HCT116 (cell line): ENCODE measurements around the gene C10orf88. TPM values are rescaled to one million over a fixed set of nuclear protein-coding genes. Genes with fewer than 3 reads are reported as not detected.

Experiments used
- ATAC-seq: fragments of 200-7000 bp; cut with Tn5 transposase; 2 replicates; pipeline ENCODE4 v1.9.1; 2020; ENCODE audit warnings: mild to moderate bottlenecking, moderate library complexity
- BruUV-seq: library from RNA; stranded (reverse); fragments of 400-500 nt; replicated peaks from 2 replicates; lab custom pipeline; 2021; lab: Mats Ljungman, UMichigan
- CTCF ChIA-PET: fragments of 300-600 bp; sonication (Branson Sonifier 250); formaldehyde crosslinking; loops from one replicate; lab custom pipeline; 2021; ENCODE audit warnings: antibody characterized with exemption; lab: Charles Lee
- POLR2A ChIA-PET: fragments of 300-600, 350-600 bp; sonication (Branson Sonifier 250); formaldehyde crosslinking; loops from one replicate; lab custom pipeline; 2021; ENCODE audit warnings: antibody characterized with exemption; lab: Charles Lee
- RAD21 ChIA-PET, 2 experiments: fragments of 300-600 bp; sonication (Branson Sonifier 250); formaldehyde crosslinking; loops; one replicate each; lab custom pipeline; 2023; ENCODE audit warnings: low total read pairs in 2 of 2; ENCODE audit not compliant: uncharacterized antibody in 2 of 2, unreplicated experiment in 2 of 2, low non-redundant PET in 1 of 2; lab: Charles Lee
- DNase-seq: peaks from one replicate; pipeline ENCODE4 v3.0.0-alpha.2; 2010; ENCODE audit warnings: low read depth, low spot score
- H2AFZ ChIP-seq: fragments of 200-600 bp; shearing (Covaris generic), sonication (generic); 2 replicates; pipeline ENCODE4 v1.6.1; 2017; ENCODE audit warnings: low read depth, mixed run types, mixed read lengths, antibody characterized with exemption, low read length; ENCODE audit not compliant: poor library complexity, severe bottlenecking
- H3K27ac ChIP-seq: 2 replicates; pipeline ENCODE4 v1.5.1; 2012; ENCODE audit warnings: low read depth, low read length
- H3K27me3 ChIP-seq: fragments of 200-600 bp; sonication (generic); 2 replicates; pipeline ENCODE4 v1.6.1; 2016; ENCODE audit warnings: mixed run types, low read length, mixed read lengths; ENCODE audit not compliant: insufficient read depth
- H3K36me3 ChIP-seq, 2 experiments: fragments of 200-500 bp in 1 of 2; fragments of 200-600 bp in 1 of 2; sonication (Bioruptor generic) in 1 of 2; sonication (generic) in 1 of 2; 2 replicates each; pipeline versions ENCODE4 v1.5.1 to v1.6.1; 2014 to 2016; ENCODE audit warnings: low read length in 2 of 2, inconsistent platforms in 1 of 2, mixed read lengths in 1 of 2, mixed run types in 1 of 2; ENCODE audit not compliant: insufficient read depth in 2 of 2, control insufficient read depth in 1 of 2
- H3K4me1 ChIP-seq, 2 experiments: fragments of 200-600 bp in 1 of 2; sonication (generic) in 1 of 2; 2 replicates each; pipeline versions ENCODE4 v1.5.1 to v1.6.1; 2012 to 2017; ENCODE audit warnings: low read length in 2 of 2, inconsistent platforms in 1 of 2, mild to moderate bottlenecking in 1 of 2, mixed read lengths in 1 of 2, mixed run types in 1 of 2, moderate library complexity in 1 of 2; ENCODE audit not compliant: insufficient read depth in 2 of 2, control insufficient read depth in 1 of 2
- H3K4me2 ChIP-seq: fragments of 200-600 bp; sonication (generic); 2 replicates; pipeline ENCODE4 v1.6.1; 2017; ENCODE audit warnings: mixed run types, low read length, mixed read lengths
- H3K4me3 ChIP-seq, 2 experiments: fragments of 200-600 bp in 1 of 2; sonication (generic) in 1 of 2; replicated peaks in 1 of 2; 2 replicates each; pipeline ENCODE4 v1.5.1; 2011 to 2016; ENCODE audit warnings: low read length in 2 of 2, control low read depth in 1 of 2, low read depth in 1 of 2, mild to moderate bottlenecking in 1 of 2, mixed read lengths in 1 of 2, mixed run types in 1 of 2
- H3K79me2 ChIP-seq: fragments of 200-600 bp; sonication (generic); 2 replicates; pipeline ENCODE4 v1.6.1; 2017; ENCODE audit warnings: mild to moderate bottlenecking, mixed run types, low read length, moderate library complexity, mixed read lengths; ENCODE audit not compliant: insufficient read depth
- H3K9ac ChIP-seq: fragments of 200-600 bp; sonication (generic); 2 replicates; pipeline ENCODE4 v1.6.1; 2016; ENCODE audit warnings: low read length, mixed read lengths
- H3K9me2 ChIP-seq: fragments of 200-600 bp; sonication (generic), shearing (Covaris generic); 2 replicates; pipeline ENCODE4 v1.6.1; 2017; ENCODE audit warnings: mixed run types, mild to moderate bottlenecking, moderate library complexity; ENCODE audit not compliant: insufficient read depth
- H3K9me3 ChIP-seq, 2 experiments: fragments of 200-500 bp in 1 of 2; fragments of 200-600 bp in 1 of 2; sonication (Bioruptor generic) in 1 of 2; sonication (generic) in 1 of 2; 2 replicates each; pipeline ENCODE4 v1.6.1; 2014 to 2017; ENCODE audit warnings: low read length in 2 of 2, mixed read lengths in 2 of 2, inconsistent platforms in 1 of 2, low read depth in 1 of 2, mild to moderate bottlenecking in 1 of 2, mixed run types in 1 of 2, moderate library complexity in 1 of 2; ENCODE audit not compliant: control insufficient read depth in 1 of 2, insufficient read depth in 1 of 2
- H4K20me1 ChIP-seq: fragments of 200-600 bp; sonication (generic), shearing (Covaris generic); 2 replicates; pipeline ENCODE4 v1.6.1; 2017; ENCODE audit warnings: mixed run types, mild to moderate bottlenecking, moderate library complexity; ENCODE audit not compliant: insufficient read depth
- EZH2phosphoT487 ChIP-seq: fragments of 200-600 bp; IDR thresholded peaks from 2 replicates; pipeline ENCODE4 v1.6.1; 2018; ENCODE audit warnings: antibody characterized with exemption, borderline replicate concordance
- SP1 ChIP-seq: IDR thresholded peaks from 2 replicates; pipeline ENCODE4 v1.6.1; 2012; ENCODE audit warnings: low read depth
- TCF7L2 ChIP-seq: IDR thresholded peaks from 2 replicates; pipeline ENCODE4 v1.7.0; 2011; ENCODE audit warnings: borderline replicate concordance, inconsistent platforms; ENCODE audit not compliant: insufficient read depth, insufficient read length; ENCODE audit errors: extremely low read depth
- intact Hi-C: fragments of 100-400 bp; cut with micrococcal nuclease; formaldehyde crosslinking; loops from 2 replicates; pipeline ENCODE4 v1.10.0; 2022
- total RNA-seq: library from RNA; stranded (reverse); gene quantifications from one replicate; pipeline ENCODE4 v1.2.1, GENCODE V29; 2021; ENCODE audit not compliant: unreplicated experiment
- TF ChIP-seq, protein P1 (sequence below): IDR thresholded peaks from 2 replicates; pipeline ENCODE4 v1.6.1; 2012; ENCODE audit warnings: low read depth
- TF ChIP-seq, protein P2 (sequence below): IDR thresholded peaks from 2 replicates; pipeline ENCODE4 v1.6.1; 2011; ENCODE audit warnings: mild to moderate bottlenecking, low read length, moderate library complexity; ENCODE audit not compliant: insufficient replicate concordance; ENCODE audit errors: extremely low read depth

Gene C10orf88
- total RNA-seq, 1 experiment from 2014 or later, result 16.2 TPM

DNA sequence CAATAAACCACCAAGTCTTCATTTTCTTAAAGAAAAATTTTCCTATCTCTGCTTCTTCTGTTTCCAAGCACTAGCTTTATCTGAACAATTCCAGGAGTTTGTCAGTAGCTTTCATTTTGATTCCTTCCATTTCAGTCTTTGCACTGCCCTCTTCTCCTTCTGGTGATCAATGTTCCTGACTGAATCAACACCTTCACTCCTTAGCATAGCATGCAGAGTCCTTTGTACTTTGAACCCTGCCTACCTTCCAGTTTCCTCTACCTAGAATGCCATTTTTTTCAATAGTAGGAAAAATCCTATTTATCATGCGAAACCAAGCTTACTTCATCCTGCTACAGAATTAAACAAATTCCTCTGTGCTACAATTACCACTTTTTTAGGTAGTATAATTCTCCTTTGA, 1.9 kb upstream of the C10orf88 start:
- peaks cover 0 to 7% of the 10 kb centered on the region in 2 experiments; a peak in 1 of 4 replicates for H3K9me3 ChIP-seq
- no peaks in the 10 kb centered on the region for H3K9me2 ChIP-seq
- ChIA-PET CTCF (no interaction called here), RAD21 (no interaction called here), POLR2A (no interaction called here)
- H3K4me1 ChIP-seq, result peaks cover 0 to 16% of the 10 kb centered on the region in 2 experiments; a peak in 2 of 4 replicates
- H4K20me1 ChIP-seq, result no peaks in the 10 kb centered on the region
- no peak overlapping the region for H3K4me2 ChIP-seq
- no peak overlapping the region for H3K9ac ChIP-seq
- ATAC-seq (no peak), DNase-seq (no peak)
- H3K4me3 ChIP-seq, result no peak overlapping the region
- H3K36me3 ChIP-seq, result 0 out of 4 replicates have a peak, but pooled peaks cover 0 to 2% of the 10 kb centered on the region in 2 experiments
- BruUV-seq, result no TSS peak
- no peak overlapping the region for H2AFZ ChIP-seq
- H3K27me3 ChIP-seq, result no peaks in the 10 kb centered on the region
- no peak overlapping the region for H3K27ac ChIP-seq
- 0 out of 2 replicates have a peak, but pooled peaks cover 4% of the 10 kb centered on the region for H3K79me2 ChIP-seq
- intact Hi-C loops, result no loop called here
- no peak for TF ChIP-seq SP1
- TF ChIP-seq, protein P1, sequence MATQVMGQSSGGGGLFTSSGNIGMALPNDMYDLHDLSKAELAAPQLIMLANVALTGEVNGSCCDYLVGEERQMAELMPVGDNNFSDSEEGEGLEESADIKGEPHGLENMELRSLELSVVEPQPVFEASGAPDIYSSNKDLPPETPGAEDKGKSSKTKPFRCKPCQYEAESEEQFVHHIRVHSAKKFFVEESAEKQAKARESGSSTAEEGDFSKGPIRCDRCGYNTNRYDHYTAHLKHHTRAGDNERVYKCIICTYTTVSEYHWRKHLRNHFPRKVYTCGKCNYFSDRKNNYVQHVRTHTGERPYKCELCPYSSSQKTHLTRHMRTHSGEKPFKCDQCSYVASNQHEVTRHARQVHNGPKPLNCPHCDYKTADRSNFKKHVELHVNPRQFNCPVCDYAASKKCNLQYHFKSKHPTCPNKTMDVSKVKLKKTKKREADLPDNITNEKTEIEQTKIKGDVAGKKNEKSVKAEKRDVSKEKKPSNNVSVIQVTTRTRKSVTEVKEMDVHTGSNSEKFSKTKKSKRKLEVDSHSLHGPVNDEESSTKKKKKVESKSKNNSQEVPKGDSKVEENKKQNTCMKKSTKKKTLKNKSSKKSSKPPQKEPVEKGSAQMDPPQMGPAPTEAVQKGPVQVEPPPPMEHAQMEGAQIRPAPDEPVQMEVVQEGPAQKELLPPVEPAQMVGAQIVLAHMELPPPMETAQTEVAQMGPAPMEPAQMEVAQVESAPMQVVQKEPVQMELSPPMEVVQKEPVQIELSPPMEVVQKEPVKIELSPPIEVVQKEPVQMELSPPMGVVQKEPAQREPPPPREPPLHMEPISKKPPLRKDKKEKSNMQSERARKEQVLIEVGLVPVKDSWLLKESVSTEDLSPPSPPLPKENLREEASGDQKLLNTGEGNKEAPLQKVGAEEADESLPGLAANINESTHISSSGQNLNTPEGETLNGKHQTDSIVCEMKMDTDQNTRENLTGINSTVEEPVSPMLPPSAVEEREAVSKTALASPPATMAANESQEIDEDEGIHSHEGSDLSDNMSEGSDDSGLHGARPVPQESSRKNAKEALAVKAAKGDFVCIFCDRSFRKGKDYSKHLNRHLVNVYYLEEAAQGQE, result no peak

DNA sequence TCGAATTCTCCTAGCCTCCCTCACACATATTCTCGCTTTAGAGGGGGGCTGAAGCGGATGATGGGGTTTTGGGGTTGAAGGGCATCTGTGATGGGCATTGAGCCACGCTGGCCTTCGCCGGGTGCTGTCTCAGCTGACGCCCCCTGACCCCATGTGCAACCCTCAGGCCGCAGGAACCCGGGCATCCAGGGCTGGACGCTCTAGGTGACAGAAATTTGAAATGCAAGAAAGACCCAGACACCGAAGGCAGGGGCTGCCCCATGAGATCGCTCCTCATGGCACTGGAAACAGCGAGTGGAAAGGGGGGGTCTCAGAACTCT, 664 bp upstream of the C10orf88 start:
- H3K79me2 ChIP-seq, result 0 out of 2 replicates have a peak, but pooled peaks cover 4% of the 10 kb centered on the region
- H3K27ac ChIP-seq, result no peak overlapping the region
- no peaks in the 10 kb centered on the region for H3K27me3 ChIP-seq
- POLR2A ChIA-PET, result no interaction called here
- peak overlapping the region in 1 of 2 experiments; percentile 83; a peak in 1 of 4 replicates for H3K4me3 ChIP-seq
- BruUV-seq, result TSS peak; percentile 63
- RAD21 ChIA-PET, result no interaction called here
- ATAC-seq (no peak), DNase-seq (no peak)
- CTCF ChIA-PET, result interaction anchor here (1.4 kb wide), 1 partner anchor 25 kb away, joined by 7 read pairs; the partner anchor contains the start of gene PSTK
- H3K36me3 ChIP-seq, result 0 out of 4 replicates have a peak, but pooled peaks cover 0 to 3% of the 10 kb centered on the region in 2 experiments
- H3K9me3 ChIP-seq, result peaks cover 0 to 7% of the 10 kb centered on the region in 2 experiments; a peak in 1 of 4 replicates
- H4K20me1 ChIP-seq, result no peaks in the 10 kb centered on the region
- H3K4me2 ChIP-seq, result peak overlapping the region; percentile 90
- TF ChIP-seq EZH2phosphoT487 (no peak), TCF7L2 (no peak)
- TF ChIP-seq, protein P2, sequence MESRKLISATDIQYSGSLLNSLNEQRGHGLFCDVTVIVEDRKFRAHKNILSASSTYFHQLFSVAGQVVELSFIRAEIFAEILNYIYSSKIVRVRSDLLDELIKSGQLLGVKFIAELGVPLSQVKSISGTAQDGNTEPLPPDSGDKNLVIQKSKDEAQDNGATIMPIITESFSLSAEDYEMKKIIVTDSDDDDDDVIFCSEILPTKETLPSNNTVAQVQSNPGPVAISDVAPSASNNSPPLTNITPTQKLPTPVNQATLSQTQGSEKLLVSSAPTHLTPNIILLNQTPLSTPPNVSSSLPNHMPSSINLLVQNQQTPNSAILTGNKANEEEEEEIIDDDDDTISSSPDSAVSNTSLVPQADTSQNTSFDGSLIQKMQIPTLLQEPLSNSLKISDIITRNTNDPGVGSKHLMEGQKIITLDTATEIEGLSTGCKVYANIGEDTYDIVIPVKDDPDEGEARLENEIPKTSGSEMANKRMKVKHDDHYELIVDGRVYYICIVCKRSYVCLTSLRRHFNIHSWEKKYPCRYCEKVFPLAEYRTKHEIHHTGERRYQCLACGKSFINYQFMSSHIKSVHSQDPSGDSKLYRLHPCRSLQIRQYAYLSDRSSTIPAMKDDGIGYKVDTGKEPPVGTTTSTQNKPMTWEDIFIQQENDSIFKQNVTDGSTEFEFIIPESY, result no peak
- H3K9me2 ChIP-seq, result no peaks in the 10 kb centered on the region
- H3K4me1 ChIP-seq, result peaks cover 0 to 16% of the 10 kb centered on the region in 2 experiments; a peak in 2 of 4 replicates
- intact Hi-C loops, result loop anchor here (1.0 kb wide), 2 partner anchors 26 to 54 kb away; partner anchors contain the start of genes IKZF5 and PSTK
- no peak overlapping the region for H3K9ac ChIP-seq
- peak overlapping the region; percentile 40 for H2AFZ ChIP-seq
